Loucy (cell line): ENCODE measurements around the gene NFIX.

Experiments used
- EZH2phosphoT487 ChIP-seq: fragments of 200-600 bp; IDR thresholded peaks from 2 replicates; pipeline ENCODE4 v1.6.1; 2018; ENCODE audit warnings: antibody characterized with exemption, mild to moderate bottlenecking, moderate library complexity, borderline replicate concordance
- TF ChIP-seq, protein P1 (sequence below): fragments of 200-600 bp; sonication (generic); conservative IDR thresholded peaks from 2 replicates; pipeline ENCODE4 v1.5.1; 2014; ENCODE audit warnings: mild to moderate bottlenecking, antibody characterized with exemption, low read length

DNA sequence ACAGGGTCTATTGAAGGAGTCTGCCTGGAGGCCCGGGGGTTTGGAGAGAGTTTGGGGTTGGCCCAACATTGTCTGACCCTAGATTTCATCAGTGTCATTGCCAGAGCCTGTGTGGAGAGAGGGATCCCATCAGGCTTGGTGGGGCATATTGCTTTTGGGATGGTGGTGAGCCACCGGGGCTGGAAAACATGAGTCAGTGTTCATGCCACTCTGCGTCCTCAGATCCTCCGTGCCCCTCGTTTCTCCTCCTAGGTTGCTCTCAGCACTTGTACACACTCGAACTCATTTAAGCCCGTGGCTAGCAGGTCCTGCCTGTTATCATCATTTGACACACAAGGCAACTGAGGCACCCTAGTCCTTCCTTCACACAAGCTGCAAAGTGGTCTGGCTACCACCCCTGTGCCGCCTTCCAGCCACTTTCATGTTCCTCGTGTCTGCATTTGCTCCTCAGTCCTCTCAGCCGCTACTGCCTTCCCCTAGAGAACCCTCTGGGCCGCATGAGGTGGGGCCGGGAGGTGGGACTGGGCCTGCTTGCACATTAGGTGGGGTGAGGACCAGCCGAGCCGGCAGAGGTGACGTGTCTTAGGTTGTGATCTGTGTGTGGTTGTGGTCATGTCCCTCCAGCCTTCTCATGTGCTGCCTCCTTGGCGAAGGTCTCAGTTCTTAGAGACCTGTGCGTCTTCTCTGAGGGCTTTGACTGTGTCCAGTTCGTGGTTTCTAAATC, 126.4 kb downstream of the NFIX start:
- TF ChIP-seq, protein P1, sequence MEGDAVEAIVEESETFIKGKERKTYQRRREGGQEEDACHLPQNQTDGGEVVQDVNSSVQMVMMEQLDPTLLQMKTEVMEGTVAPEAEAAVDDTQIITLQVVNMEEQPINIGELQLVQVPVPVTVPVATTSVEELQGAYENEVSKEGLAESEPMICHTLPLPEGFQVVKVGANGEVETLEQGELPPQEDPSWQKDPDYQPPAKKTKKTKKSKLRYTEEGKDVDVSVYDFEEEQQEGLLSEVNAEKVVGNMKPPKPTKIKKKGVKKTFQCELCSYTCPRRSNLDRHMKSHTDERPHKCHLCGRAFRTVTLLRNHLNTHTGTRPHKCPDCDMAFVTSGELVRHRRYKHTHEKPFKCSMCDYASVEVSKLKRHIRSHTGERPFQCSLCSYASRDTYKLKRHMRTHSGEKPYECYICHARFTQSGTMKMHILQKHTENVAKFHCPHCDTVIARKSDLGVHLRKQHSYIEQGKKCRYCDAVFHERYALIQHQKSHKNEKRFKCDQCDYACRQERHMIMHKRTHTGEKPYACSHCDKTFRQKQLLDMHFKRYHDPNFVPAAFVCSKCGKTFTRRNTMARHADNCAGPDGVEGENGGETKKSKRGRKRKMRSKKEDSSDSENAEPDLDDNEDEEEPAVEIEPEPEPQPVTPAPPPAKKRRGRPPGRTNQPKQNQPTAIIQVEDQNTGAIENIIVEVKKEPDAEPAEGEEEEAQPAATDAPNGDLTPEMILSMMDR = no peak
- TF ChIP-seq EZH2phosphoT487 = no peak
